ENCODE results near the gene RPUSD2.

The RPUSD2 gene

DNA sequence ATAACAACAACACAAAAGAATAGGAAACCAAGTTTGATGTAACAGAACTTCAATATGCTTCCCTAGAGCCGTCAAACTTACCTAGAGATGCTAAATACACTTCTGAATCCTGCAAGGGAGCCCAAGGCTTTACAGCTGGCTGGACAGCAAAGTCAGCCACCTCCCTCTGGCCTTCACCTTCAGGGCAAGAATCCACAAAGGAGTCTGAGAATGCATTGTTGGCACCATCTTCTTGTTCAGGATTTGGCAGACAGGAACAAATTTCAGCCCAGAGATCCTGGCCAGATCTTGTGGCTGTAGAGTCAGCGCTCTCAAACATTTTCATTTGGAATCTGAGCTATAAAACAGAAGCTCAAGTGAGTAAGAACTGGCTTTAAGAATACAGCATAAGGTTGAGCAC lies 6.4 kb upstream of the RPUSD2 start:
- H3K4me3 ChIP-seq (ENCODE audit: low read depth, low read length), result no peak overlapping the region

GRCh38 chr15:40563426-40563825 lies 5.7 kb upstream of the RPUSD2 start:
- DNase-seq, result no peak
- H3K4me3 ChIP-seq (ENCODE audit: low read depth, low read length), result no peak overlapping the region

More for the DNA sequence above, 6.4 kb upstream of the RPUSD2 start:
- TF ChIP-seq, protein P1, sequence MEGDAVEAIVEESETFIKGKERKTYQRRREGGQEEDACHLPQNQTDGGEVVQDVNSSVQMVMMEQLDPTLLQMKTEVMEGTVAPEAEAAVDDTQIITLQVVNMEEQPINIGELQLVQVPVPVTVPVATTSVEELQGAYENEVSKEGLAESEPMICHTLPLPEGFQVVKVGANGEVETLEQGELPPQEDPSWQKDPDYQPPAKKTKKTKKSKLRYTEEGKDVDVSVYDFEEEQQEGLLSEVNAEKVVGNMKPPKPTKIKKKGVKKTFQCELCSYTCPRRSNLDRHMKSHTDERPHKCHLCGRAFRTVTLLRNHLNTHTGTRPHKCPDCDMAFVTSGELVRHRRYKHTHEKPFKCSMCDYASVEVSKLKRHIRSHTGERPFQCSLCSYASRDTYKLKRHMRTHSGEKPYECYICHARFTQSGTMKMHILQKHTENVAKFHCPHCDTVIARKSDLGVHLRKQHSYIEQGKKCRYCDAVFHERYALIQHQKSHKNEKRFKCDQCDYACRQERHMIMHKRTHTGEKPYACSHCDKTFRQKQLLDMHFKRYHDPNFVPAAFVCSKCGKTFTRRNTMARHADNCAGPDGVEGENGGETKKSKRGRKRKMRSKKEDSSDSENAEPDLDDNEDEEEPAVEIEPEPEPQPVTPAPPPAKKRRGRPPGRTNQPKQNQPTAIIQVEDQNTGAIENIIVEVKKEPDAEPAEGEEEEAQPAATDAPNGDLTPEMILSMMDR (IDR thresholded peaks at IDR 0.05; ENCODE audit: low read depth, low read length), result no peak
- no peak for DNase-seq
- Histone ChIP-seq H3K9me3 (no peaks in the 10 kb centered on the region), H3K27me3 (no peaks in the 10 kb centered on the region), H3K36me3 (peaks cover 10% of the 10 kb centered on the region), H3K4me1 (no peaks in the 10 kb centered on the region)

GRCh38 chr15:40564591-40565332 lies 4.3 kb upstream of the RPUSD2 start, which contains the start of gene CCDC32:
Gene CCDC32, minus strand, starts transcription at chr15:40565042. Its CDS starts 2,027 bp downstream, at chr15:40563015.
- Histone ChIP-seq H3K4me3 (ENCODE audit: low read depth, low read length) (peak within 1 kb of the TSS; percentile 98), H3K9me3 (no peaks in the 10 kb centered on the region), H3K4me1 (peaks cover 4% of the 10 kb centered on the region), H3K27me3 (no peaks in the 10 kb centered on the region), H3K36me3 (peaks cover 10% of the 10 kb centered on the region)
- TF ChIP-seq, protein P1 (IDR thresholded peaks at IDR 0.05; ENCODE audit: low read depth, low read length), result no peak; the same call in 1 of the 2 replicates
- peak; percentile 98 for DNase-seq

More at GRCh38 chr15:40563426-40563825, 5.7 kb upstream of the RPUSD2 start:
- peaks cover under 1% of the 10 kb centered on the region; the same call in 1 of the 2 replicates for H3K4me1 ChIP-seq
- no peaks in the 10 kb centered on the region for H3K27me3 ChIP-seq
- H3K36me3 ChIP-seq, result peaks cover 10% of the 10 kb centered on the region
- no peaks in the 10 kb centered on the region for H3K9me3 ChIP-seq
- TF ChIP-seq, protein P1 (IDR thresholded peaks at IDR 0.05; ENCODE audit: low read depth, low read length), result no peak

DNA sequence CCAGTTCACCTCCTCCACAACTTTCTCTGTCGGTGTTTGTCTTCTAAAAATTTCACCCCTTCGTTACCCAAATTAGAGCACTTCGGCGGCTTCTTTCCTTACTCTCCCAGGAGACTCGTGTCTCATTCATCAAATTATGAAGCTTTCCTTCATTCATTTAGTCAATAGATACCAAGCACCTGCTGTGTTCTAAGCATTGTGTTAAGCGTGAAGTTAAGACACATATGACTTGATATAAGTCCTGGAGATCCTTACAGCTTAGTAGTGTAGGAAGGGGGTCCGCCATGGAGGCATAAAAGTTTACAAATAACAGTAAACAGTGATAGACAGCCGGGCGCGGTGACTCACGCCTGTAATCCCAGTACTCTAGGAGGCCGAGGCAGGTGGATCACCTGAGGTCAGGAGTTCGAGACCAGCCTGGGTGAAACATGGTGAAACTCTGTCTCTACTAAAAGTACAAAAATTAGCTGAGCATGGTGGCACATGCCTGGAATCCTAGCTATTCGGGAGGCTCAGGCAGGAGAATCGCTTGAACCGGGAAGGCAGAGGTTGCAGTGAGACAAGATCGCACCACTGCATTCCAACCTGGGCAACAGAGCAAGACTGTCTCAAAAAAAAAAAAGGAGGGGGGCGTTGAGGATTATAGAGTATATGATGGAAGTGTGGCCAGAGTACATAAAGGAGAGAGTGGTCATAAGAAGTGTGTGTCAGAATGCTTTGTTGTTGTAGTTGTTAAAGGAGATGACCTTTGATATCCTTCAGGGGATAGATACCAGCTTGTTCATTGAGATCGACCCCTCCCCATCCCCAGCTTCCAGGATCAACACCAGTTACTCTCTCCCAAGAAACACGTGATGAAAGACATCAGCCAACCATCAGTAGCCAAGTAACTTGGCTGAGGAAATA lies 3.5 kb upstream of the RPUSD2 start:
- TF ChIP-seq, protein P1 (IDR thresholded peaks at IDR 0.05; ENCODE audit: low read depth, low read length), result no peak
- Histone ChIP-seq H3K4me3 (ENCODE audit: low read depth, low read length) (peak overlapping the region; percentile 98), H3K4me1 (peaks cover 4% of the 10 kb centered on the region)

DNA sequence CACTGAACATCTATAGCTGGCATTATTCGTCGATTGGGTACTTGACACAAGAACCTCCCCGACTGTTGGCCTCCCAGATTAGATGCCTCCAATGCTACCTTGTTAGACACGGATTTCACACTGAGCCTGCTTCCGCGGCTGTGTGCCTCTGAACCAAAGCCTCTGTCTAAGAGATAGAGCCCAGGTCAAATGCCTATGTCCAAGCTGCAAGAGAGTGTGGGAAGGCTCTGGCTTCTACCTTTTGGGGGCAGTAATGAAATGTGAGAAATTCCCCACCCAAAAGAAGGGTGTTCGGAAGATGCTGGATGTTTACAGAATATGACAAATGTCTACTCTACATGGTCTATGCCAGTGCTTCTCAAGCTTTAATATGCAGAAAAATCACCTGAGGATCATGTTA lies 2.0 kb upstream of the RPUSD2 start:
- H3K27me3 ChIP-seq, result no peaks in the 10 kb centered on the region
- H3K4me3 ChIP-seq (ENCODE audit: low read depth, low read length), result no peak overlapping the region
- H3K4me1 ChIP-seq, result peaks cover 4% of the 10 kb centered on the region
- TF ChIP-seq, protein P1 (IDR thresholded peaks at IDR 0.05; ENCODE audit: low read depth, low read length), result peak; percentile 50
- peaks cover 10% of the 10 kb centered on the region for H3K36me3 ChIP-seq
- DNase-seq, result no peak
- H3K9me3 ChIP-seq, result no peaks in the 10 kb centered on the region

More for the DNA sequence above, 3.5 kb upstream of the RPUSD2 start:
- no peak for DNase-seq
- H3K27me3 ChIP-seq, result no peaks in the 10 kb centered on the region
- no peaks in the 10 kb centered on the region for H3K9me3 ChIP-seq
- peaks cover 7% of the 10 kb centered on the region for H3K36me3 ChIP-seq

Data from BE2C (cell line).